ENCODE measurements around the gene NRP2. TPM values are rescaled to one million over a fixed set of nuclear protein-coding genes. Genes with fewer than 3 reads are reported as not detected.

NRP2 gene
- total and polyA plus RNA-seq, 2 of the 13 experiments (the other 11 are each of a cell fraction or from before 2014, with no cell fraction given) = 0.65 to 1.4 TPM

DNA sequence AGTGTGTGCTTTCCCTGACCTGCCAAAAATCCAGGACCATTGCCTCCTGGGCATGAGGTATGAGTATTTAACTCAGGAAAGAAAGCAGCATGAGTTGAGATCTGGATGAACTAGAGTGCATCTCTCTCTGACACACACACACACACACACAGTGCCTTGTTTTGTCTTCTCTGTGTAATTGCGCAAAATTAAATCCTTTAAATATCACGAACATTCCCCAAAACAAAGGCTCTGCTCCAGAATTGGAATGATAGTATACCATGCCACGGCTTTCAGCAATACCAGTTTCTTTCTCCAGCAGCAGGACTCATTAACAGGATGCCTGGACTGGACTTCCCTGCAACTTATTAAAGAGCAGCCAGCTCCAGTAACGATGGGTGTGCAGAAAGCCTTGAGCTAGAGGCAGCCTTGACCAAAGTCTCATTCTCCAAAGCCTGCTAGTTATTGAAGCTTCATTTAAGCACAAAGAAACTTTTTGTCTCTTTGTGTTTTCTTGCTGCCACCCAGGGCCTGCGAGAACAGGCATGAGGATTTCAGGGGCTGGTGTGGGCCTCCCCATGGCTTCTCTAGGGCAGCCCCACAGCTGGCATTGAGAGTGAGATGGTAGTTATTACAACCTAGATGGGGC is 101.7 kb downstream of the NRP2 start (continued):
- peak; percentile 56 for TF ChIP-seq ARID5B (CRISPR knock-in tag; IDR thresholded peaks at IDR 0.05)
- TF ChIP-seq GATAD2A (CRISPR knock-in tag; IDR thresholded peaks at IDR 0.05) = 0 out of 2 replicates have a peak, but pooled peaks have one; percentile 31
- peak; percentile 30 for TF ChIP-seq TEAD3 (CRISPR knock-in tag; optimal IDR thresholded peaks at IDR 0.05; ENCODE audit: borderline replicate concordance)
- TF ChIP-seq JUNB (CRISPR knock-in tag; IDR thresholded peaks at IDR 0.05; ENCODE audit: borderline replicate concordance) = no peak
- no peak for TF ChIP-seq TEAD2 (CRISPR knock-in tag; IDR thresholded peaks at IDR 0.05)

DNA sequence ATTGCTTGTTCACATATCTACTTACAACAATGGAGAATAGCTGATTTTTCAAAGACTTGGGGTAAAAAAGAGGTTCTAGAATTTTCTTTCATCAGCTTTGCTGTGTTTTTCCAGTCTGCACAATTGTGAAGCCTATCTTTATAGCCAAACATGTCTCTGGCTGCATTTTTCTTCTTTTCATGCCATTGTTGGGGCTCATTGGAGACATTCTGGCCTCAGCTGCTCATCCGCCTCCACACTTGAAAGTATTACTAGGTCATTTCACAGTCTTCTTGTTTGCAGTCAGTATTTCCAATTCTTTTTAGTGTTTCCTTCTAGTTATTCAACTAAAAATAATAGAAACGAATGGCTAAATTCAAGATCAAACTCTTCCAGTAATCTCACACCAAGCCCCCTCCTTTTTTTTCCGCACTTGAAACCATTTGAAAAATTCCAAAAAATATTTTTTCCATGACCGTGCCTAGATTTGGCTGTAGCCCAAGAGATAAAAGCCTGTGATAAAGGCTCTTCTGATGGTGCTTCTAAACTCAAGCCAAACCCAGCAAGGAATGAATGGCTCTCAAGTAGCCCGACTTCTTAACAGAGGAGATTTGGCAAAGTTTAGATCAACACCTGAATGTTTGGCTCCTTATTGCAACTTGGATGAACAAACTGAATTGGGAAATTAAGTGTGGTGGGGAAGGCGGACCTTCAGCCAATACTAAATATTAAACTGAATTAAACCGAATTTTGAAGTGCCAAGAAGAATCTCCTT is 103.4 kb downstream of the NRP2 start:
- DNase-seq (ENCODE audit: low spot score) (no peak), ATAC-seq (no peak), FAIRE-seq (no peak)
- ChIA-PET CTCF (ENCODE audit: low intra/inter-chr PET ratio, low total read pairs) (no interaction called here), POLR2A (no interaction called here)
- WGBS (ENCODE audit: low lambda C conversion rate) = 62% methylated on average over 7 of the region's 7 CpGs
- Histone ChIP-seq H3K79me2 (ENCODE audit: insufficient read depth, low read length) (no peaks in the 10 kb centered on the region), H3K4me1 (ENCODE audit: insufficient read depth, low read length) (peaks cover 46% of the 10 kb centered on the region), H3K27me3 (ENCODE audit: control insufficient read depth in 1 of 2, insufficient read depth in 2 of 2, low read length in 2 of 2) (peaks cover 0 to 4% of the 10 kb centered on the region in 2 experiments; a peak in 1 of 5 replicates), H3K9ac (ENCODE audit: insufficient read depth, low read depth, low read length) (no peak overlapping the region), H3K4me2 (ENCODE audit: low read depth, low read length) (no peak overlapping the region), H4K20me1 (ENCODE audit: insufficient read depth, low read length) (no peaks in the 10 kb centered on the region), H3K4me3 (replicated peaks in 1 of 3; ENCODE audit: insufficient read depth in 1 of 3, low read depth in 2 of 3, low read length in 3 of 3) (no peak overlapping the region), H2AFZ (ENCODE audit: low read length) (no peak overlapping the region), H3K9me3 (ENCODE audit: low read length) (no peaks in the 10 kb centered on the region), H3K27ac (ENCODE audit: extremely low read length, insufficient read depth, low read length) (no peak overlapping the region), H3K36me3 (replicated peaks in 1 of 2; ENCODE audit: control insufficient read depth in 1 of 2, insufficient read depth in 2 of 2, low read length in 2 of 2) (no peaks in the 10 kb centered on the region)
- intact Hi-C loops (cut with micrococcal nuclease; ENCODE audit: unreplicated experiment) (no loop called here), in situ Hi-C loops (cut with HindIII; ENCODE audit: extremely low pct_ligation_motif_present, low pct_unique_long_range_greater_than_20kb) (no loop called here)
- BruUV-seq (replicated peaks) = no TSS peak
- TF ChIP-seq ZNF30 (CRISPR knock-in tag; IDR thresholded peaks at IDR 0.05) (no peak), ZNF883 (CRISPR knock-in tag; IDR thresholded peaks at IDR 0.05; ENCODE audit: not compliant biosample characterization) (no peak), SNAPC5 (CRISPR knock-in tag; IDR thresholded peaks at IDR 0.05; ENCODE audit: borderline replicate concordance) (no peak), AFF4 (CRISPR knock-in tag; IDR thresholded peaks at IDR 0.05) (no peak)
- TF ChIP-seq, protein P1, sequence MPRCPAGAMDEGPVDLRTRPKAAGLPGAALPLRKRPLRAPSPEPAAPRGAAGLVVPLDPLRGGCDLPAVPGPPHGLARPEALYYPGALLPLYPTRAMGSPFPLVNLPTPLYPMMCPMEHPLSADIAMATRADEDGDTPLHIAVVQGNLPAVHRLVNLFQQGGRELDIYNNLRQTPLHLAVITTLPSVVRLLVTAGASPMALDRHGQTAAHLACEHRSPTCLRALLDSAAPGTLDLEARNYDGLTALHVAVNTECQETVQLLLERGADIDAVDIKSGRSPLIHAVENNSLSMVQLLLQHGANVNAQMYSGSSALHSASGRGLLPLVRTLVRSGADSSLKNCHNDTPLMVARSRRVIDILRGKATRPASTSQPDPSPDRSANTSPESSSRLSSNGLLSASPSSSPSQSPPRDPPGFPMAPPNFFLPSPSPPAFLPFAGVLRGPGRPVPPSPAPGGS (CRISPR knock-in tag; IDR thresholded peaks at IDR 0.05) = no peak
- TF ChIP-seq, protein P2, sequence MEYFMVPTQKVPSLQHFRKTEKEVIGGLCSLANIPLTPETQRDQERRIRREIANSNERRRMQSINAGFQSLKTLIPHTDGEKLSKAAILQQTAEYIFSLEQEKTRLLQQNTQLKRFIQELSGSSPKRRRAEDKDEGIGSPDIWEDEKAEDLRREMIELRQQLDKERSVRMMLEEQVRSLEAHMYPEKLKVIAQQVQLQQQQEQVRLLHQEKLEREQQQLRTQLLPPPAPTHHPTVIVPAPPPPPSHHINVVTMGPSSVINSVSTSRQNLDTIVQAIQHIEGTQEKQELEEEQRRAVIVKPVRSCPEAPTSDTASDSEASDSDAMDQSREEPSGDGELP (IDR thresholded peaks at IDR 0.05; ENCODE audit: borderline replicate concordance, low read depth) = no peak
